Tibial nerve (tissue), 4 donors: ENCODE measurements around the gene SALL1.

ENCODE experiments used
- CTCF ChIP-seq, 5 experiments: fragments of 200-600 bp in 3 of 5; fragments of 450-650 bp in 2 of 5; sonication (generic) in 3 of 5; IDR thresholded peaks; one replicate each; pipeline ENCODE4 v1.5.1; 2016 to 2019; ENCODE audit warnings: antibody characterized with exemption in 5 of 5, mild to moderate bottlenecking in 3 of 5, moderate library complexity in 2 of 5
- EP300 ChIP-seq, 2 donors: sonication (generic); formaldehyde crosslinking; IDR thresholded peaks; one replicate each; pipeline ENCODE4 v1.6.1; 2017; ENCODE audit warnings: antibody characterized with exemption in 2 of 2, mild to moderate bottlenecking in 1 of 2
- POLR2A ChIP-seq, 2 donors: fragments of 450-650 bp; IDR thresholded peaks; one replicate each; pipeline ENCODE4 v1.6.1; 2017; ENCODE audit warnings: antibody characterized with exemption in 2 of 2, mild to moderate bottlenecking in 2 of 2, moderate library complexity in 2 of 2

- TF ChIP-seq CTCF (IDR thresholded peaks at IDR 0.05) (no peak), POLR2A (IDR thresholded peaks at IDR 0.05) (no peak), EP300 (IDR thresholded peaks at IDR 0.05) (no peak)
These were observed 4.7 kb downstream of the SALL1 start for GRCh38 chr16:51146256-51146924.
